Ishikawa (cell line): ENCODE data around the gene AHNAK2.

Source experiments
- CEBPB ChIP-seq: IDR thresholded peaks from 2 replicates; pipeline ENCODE4 v1.6.1; 2012
- CREB1 ChIP-seq: IDR thresholded peaks from 2 replicates; pipeline ENCODE4 v1.6.1; 2012; ENCODE audit warnings: low read depth
- EGR1 ChIP-seq: IDR thresholded peaks from 2 replicates; pipeline ENCODE4 v1.6.1; 2012
- EP300 ChIP-seq: IDR thresholded peaks from 2 replicates; pipeline ENCODE4 v1.6.1; 2012; ENCODE audit warnings: borderline replicate concordance
- FOXM1 ChIP-seq: IDR thresholded peaks from 2 replicates; pipeline ENCODE4 v1.6.1; 2012; ENCODE audit warnings: low read depth, borderline replicate concordance
- NFIC ChIP-seq: IDR thresholded peaks from 2 replicates; pipeline ENCODE4 v1.6.1; 2012
- RAD21 ChIP-seq: IDR thresholded peaks from 2 replicates; pipeline ENCODE4 v1.6.1; 2012; ENCODE audit warnings: low read depth
- TAF1 ChIP-seq: IDR thresholded peaks from 2 replicates; pipeline ENCODE4 v1.6.1; 2012; ENCODE audit warnings: low read depth, mild to moderate bottlenecking
- TCF12 ChIP-seq: IDR thresholded peaks from 2 replicates; pipeline ENCODE4 v1.6.1; 2012; ENCODE audit warnings: low read depth
- TEAD4 ChIP-seq: IDR thresholded peaks from 2 replicates; pipeline ENCODE4 v1.6.1; 2012
- YY1 ChIP-seq: IDR thresholded peaks from 2 replicates; pipeline ENCODE4 v1.6.1; 2012; ENCODE audit warnings: low read depth
- ZBTB7A ChIP-seq: IDR thresholded peaks from 2 replicates; pipeline ENCODE4 v1.6.1; 2012; ENCODE audit warnings: low read depth
- TF ChIP-seq, protein P1 (sequence below): IDR thresholded peaks from 2 replicates; pipeline ENCODE4 v1.6.1; 2012
- TF ChIP-seq, protein P2 (sequence below): IDR thresholded peaks from 2 replicates; pipeline ENCODE4 v1.6.1; 2012
- TF ChIP-seq, protein P3 (sequence below): IDR thresholded peaks from 2 replicates; pipeline ENCODE4 v1.6.1; 2012; ENCODE audit warnings: low read depth, mild to moderate bottlenecking

AHNAK2 gene

DNA sequence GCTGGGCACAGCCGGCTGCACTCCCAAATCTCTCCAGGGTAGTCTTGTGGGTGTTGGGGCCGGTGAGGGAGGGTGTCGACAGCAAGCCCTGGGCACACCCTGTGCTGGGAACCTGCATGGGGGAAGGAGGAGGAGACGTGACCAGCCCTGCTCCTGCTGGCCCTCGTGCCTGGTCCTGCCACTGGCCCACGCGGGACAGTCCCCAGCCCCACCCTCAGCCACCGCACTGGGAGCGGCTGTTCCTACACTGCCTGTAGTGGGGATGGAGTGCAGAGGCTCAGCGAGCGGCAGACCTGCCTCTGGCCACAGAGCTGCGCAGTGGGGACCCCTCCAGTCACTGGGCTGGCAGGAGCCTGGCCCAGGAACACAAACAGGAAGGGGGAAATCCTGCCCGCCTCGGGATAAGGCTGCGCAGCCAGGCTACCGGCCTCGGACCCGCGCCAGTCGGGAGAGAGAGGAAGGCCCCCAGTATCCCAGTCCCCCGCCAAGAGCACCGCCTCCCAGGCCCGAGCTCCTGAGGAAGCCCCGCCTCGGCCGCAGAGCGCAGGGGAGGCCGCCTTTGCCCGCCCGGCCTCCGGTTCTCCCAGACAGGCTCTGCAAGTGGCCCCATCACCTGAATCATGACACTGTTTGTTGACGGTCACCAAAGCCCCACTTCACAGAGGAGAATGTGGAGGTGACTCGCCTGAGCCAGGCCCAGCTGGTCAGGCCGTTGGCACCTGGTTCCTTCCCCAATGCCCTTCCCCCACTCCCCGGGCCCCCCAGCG is 10.6 kb downstream of the AHNAK2 start:
- TF ChIP-seq FOXM1 (no peak), TAF1 (0 out of 2 replicates have a peak, but pooled peaks have one; percentile 41), ZBTB7A (peak; percentile 81), CREB1 (0 out of 2 replicates have a peak, but pooled peaks have one; percentile 18), NFIC (peak; percentile 48; the same call in 1 of the 2 replicates), EP300 (no peak), TCF12 (peak; percentile 8; the same call in 1 of the 2 replicates)
- TF ChIP-seq, protein P1, sequence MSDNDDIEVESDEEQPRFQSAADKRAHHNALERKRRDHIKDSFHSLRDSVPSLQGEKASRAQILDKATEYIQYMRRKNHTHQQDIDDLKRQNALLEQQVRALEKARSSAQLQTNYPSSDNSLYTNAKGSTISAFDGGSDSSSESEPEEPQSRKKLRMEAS, result peak; percentile 49
- TF ChIP-seq, protein P2, sequence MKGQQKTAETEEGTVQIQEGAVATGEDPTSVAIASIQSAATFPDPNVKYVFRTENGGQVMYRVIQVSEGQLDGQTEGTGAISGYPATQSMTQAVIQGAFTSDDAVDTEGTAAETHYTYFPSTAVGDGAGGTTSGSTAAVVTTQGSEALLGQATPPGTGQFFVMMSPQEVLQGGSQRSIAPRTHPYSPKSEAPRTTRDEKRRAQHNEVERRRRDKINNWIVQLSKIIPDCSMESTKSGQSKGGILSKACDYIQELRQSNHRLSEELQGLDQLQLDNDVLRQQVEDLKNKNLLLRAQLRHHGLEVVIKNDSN, result 0 out of 2 replicates have a peak, but pooled peaks have one; percentile 2

DNA sequence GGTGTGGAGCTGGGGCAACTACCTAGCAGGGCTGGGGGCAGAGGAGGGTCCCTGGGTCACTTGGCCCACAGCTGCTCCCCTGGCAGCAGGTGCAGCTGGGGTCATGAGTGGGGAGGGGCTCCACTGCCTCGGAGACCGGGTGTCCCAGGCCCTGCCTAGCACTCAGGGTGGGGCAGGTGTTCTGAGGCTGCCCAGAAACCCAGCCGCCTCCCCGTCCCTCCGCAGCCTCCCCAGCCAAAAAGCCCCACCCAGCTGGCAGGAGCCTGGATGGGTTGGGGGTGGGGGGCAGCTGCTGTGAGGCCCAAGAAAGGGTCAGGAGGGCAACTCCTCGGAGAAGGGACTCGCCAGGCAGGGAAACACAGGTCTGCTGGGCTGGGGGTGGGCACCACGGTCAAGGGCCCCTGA is 11.2 kb downstream of the AHNAK2 start:
- TF ChIP-seq RAD21 (no peak), CEBPB (no peak), ZBTB7A (no peak; the same call in none of the 2 replicates), EGR1 (no peak), CREB1 (no peak), TCF12 (no peak), TAF1 (no peak), EP300 (no peak), NFIC (no peak), FOXM1 (no peak), TEAD4 (no peak)
- TF ChIP-seq, protein P2, result no peak
- TF ChIP-seq, protein P3, sequence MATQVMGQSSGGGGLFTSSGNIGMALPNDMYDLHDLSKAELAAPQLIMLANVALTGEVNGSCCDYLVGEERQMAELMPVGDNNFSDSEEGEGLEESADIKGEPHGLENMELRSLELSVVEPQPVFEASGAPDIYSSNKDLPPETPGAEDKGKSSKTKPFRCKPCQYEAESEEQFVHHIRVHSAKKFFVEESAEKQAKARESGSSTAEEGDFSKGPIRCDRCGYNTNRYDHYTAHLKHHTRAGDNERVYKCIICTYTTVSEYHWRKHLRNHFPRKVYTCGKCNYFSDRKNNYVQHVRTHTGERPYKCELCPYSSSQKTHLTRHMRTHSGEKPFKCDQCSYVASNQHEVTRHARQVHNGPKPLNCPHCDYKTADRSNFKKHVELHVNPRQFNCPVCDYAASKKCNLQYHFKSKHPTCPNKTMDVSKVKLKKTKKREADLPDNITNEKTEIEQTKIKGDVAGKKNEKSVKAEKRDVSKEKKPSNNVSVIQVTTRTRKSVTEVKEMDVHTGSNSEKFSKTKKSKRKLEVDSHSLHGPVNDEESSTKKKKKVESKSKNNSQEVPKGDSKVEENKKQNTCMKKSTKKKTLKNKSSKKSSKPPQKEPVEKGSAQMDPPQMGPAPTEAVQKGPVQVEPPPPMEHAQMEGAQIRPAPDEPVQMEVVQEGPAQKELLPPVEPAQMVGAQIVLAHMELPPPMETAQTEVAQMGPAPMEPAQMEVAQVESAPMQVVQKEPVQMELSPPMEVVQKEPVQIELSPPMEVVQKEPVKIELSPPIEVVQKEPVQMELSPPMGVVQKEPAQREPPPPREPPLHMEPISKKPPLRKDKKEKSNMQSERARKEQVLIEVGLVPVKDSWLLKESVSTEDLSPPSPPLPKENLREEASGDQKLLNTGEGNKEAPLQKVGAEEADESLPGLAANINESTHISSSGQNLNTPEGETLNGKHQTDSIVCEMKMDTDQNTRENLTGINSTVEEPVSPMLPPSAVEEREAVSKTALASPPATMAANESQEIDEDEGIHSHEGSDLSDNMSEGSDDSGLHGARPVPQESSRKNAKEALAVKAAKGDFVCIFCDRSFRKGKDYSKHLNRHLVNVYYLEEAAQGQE, result no peak

DNA sequence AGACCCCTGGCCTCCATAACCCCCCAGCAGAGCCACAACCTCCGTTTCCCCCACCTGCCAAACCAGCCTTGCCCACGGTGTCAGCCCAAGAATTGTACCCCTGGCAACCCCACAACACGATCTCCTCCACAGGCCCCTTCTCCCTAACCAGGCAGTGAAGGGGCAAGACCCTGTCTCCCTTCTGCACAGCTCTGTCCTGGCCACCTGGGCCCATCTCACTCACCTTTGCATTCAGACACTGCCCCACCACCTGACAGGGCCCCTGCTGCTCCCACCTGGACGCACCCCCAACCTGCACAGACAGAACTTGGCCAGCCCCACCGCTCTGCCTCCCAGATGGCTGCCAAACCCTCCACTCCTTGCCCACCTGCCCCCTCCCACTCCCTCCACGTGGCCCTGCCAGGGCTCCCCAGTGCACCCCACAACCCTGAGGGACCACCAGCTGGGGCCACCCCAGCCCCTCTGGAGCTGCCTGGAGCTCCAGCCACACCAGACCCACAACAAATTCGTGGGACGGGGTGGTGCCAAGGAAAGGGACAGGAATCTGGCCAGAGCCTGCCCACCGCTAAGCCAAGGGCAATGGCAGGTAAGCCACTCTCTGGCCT is 11.8 kb downstream of the AHNAK2 start:
- TF ChIP-seq TCF12, result no peak
- no peak for TF ChIP-seq CREB1
- TF ChIP-seq, protein P2, result no peak
- no peak for TF ChIP-seq TAF1
- TF ChIP-seq, protein P1, result no peak
- no peak for TF ChIP-seq YY1
- TF ChIP-seq EP300, result no peak
- TF ChIP-seq FOXM1, result no peak

DNA sequence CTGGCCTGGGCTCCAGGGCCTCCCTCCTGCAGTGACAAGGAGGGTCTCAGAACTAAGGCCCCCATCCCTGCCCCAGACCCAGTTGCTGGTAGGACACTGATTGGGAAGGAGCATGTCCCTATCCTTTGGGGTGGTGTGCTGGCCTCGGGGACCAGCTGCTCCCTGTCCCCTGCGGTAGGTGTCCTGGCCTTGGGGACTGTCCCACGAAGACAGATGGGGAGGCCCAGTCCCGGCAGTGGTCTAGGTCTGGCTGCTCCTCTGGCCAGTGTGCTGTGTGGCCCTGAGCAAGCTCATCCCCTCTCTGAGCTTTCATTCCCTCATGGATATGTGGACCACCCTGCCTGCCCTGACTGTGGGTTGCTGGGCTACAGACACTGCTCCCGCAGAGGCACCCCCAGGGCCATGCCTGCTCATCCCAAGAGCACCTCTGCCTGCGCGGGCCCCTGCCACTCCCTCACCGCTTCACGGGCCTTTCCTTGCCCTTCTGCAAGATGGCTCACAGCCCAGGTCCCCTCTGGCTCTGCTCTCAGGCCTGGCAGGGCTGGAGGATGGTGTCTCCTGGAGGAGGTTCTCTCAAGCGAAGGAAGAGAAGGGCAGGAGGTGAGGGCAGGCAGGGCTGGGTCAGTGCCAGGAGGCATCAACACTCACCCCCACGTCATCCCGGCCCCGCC is 12.5 kb downstream of the AHNAK2 start:
- no peak for TF ChIP-seq EGR1
- TF ChIP-seq CEBPB, result no peak
- no peak for TF ChIP-seq RAD21
- no peak for TF ChIP-seq ZBTB7A
- TF ChIP-seq, protein P3, result no peak
- no peak for TF ChIP-seq TEAD4
- no peak for TF ChIP-seq TCF12
- TF ChIP-seq, protein P2, result no peak
- TF ChIP-seq NFIC, result no peak
